GM23338 (cell line): Measurements from ENCODE around the gene YJEFN3.

Source experiments
- JUNB ChIP-seq: IDR thresholded peaks from one replicate; pipeline ENCODE4 v1.6.1; 2016; ENCODE audit warnings: antibody characterized with exemption; ENCODE audit not compliant: unreplicated experiment
- TF ChIP-seq, protein P1 (sequence below), 2 experiments: fragments of 200-600 bp in 1 of 2; sonication (generic) in 1 of 2; conservative IDR thresholded peaks; 2 replicates each; pipeline versions ENCODE4 v1.5.1 to v1.6.1; 2016 to 2017; ENCODE audit warnings: antibody characterized with exemption in 2 of 2, low read depth in 2 of 2, mild to moderate bottlenecking in 2 of 2, moderate library complexity in 1 of 2
- TF ChIP-seq, protein P2 (sequence below): IDR thresholded peaks from one replicate; pipeline ENCODE4 v1.6.1; 2018; ENCODE audit warnings: antibody characterized with exemption; ENCODE audit not compliant: unreplicated experiment
- TF ChIP-seq, protein P3 (sequence below): IDR thresholded peaks from 2 replicates; pipeline ENCODE4 v1.6.1; 2016; ENCODE audit warnings: antibody characterized with exemption
- TF ChIP-seq, protein P4 (sequence below): fragments of 250-450 bp; sonication (Bioruptor Pico); IDR thresholded peaks from 2 replicates; pipeline ENCODE4 v1.5.0; 2020; ENCODE audit warnings: mild to moderate bottlenecking, moderate library complexity

DNA sequence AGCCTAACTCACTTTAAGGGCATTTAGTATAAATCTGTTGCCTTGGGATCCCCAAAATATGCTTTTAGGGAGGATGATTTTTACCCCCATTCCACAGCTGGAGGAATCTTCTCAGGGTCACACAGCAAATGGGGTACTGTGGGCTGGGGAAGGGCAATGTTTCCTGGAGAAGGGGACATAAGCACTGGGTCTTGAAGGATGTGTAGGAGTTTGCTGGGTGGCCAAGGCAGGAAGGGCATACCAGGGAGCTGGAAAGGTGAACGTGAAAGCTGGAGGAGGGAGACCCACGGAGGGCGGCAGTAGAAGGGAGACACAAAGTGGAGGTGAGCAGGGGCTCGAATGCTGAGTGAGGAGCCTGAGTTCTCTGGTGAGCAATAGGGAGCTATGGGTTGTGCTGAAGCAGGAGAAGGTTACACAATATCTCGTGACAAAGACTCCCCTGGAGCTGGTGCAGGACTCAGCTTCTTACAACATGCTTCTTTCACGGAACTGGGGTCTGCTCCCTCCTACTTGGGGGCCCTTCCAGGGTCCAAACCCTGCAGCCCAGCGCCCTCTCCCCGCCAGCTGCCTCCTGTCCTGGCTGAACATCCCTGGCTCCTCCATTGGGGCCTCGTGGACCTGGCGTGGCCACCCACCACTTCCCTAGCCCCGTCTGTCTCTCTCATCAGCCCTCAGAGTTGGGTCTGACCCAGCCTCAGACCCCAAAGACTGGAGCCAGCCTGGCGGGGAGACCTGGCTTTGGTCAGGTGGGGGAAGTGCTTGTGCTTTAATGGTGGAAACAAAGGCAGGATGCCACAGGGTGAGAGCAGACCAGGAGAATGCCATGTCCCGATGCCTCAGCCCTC is 20.4 kb downstream of the YJEFN3 start:
- TF ChIP-seq, protein P1, sequence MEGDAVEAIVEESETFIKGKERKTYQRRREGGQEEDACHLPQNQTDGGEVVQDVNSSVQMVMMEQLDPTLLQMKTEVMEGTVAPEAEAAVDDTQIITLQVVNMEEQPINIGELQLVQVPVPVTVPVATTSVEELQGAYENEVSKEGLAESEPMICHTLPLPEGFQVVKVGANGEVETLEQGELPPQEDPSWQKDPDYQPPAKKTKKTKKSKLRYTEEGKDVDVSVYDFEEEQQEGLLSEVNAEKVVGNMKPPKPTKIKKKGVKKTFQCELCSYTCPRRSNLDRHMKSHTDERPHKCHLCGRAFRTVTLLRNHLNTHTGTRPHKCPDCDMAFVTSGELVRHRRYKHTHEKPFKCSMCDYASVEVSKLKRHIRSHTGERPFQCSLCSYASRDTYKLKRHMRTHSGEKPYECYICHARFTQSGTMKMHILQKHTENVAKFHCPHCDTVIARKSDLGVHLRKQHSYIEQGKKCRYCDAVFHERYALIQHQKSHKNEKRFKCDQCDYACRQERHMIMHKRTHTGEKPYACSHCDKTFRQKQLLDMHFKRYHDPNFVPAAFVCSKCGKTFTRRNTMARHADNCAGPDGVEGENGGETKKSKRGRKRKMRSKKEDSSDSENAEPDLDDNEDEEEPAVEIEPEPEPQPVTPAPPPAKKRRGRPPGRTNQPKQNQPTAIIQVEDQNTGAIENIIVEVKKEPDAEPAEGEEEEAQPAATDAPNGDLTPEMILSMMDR (conservative IDR thresholded peaks at IDR 0.05; ENCODE audit: low read depth in 2 of 2): no peak
- TF ChIP-seq, protein P2, sequence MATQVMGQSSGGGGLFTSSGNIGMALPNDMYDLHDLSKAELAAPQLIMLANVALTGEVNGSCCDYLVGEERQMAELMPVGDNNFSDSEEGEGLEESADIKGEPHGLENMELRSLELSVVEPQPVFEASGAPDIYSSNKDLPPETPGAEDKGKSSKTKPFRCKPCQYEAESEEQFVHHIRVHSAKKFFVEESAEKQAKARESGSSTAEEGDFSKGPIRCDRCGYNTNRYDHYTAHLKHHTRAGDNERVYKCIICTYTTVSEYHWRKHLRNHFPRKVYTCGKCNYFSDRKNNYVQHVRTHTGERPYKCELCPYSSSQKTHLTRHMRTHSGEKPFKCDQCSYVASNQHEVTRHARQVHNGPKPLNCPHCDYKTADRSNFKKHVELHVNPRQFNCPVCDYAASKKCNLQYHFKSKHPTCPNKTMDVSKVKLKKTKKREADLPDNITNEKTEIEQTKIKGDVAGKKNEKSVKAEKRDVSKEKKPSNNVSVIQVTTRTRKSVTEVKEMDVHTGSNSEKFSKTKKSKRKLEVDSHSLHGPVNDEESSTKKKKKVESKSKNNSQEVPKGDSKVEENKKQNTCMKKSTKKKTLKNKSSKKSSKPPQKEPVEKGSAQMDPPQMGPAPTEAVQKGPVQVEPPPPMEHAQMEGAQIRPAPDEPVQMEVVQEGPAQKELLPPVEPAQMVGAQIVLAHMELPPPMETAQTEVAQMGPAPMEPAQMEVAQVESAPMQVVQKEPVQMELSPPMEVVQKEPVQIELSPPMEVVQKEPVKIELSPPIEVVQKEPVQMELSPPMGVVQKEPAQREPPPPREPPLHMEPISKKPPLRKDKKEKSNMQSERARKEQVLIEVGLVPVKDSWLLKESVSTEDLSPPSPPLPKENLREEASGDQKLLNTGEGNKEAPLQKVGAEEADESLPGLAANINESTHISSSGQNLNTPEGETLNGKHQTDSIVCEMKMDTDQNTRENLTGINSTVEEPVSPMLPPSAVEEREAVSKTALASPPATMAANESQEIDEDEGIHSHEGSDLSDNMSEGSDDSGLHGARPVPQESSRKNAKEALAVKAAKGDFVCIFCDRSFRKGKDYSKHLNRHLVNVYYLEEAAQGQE: no peak
- TF ChIP-seq JUNB: no peak
- TF ChIP-seq, protein P3, sequence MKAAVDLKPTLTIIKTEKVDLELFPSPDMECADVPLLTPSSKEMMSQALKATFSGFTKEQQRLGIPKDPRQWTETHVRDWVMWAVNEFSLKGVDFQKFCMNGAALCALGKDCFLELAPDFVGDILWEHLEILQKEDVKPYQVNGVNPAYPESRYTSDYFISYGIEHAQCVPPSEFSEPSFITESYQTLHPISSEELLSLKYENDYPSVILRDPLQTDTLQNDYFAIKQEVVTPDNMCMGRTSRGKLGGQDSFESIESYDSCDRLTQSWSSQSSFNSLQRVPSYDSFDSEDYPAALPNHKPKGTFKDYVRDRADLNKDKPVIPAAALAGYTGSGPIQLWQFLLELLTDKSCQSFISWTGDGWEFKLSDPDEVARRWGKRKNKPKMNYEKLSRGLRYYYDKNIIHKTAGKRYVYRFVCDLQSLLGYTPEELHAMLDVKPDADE: no peak
- TF ChIP-seq, protein P4, sequence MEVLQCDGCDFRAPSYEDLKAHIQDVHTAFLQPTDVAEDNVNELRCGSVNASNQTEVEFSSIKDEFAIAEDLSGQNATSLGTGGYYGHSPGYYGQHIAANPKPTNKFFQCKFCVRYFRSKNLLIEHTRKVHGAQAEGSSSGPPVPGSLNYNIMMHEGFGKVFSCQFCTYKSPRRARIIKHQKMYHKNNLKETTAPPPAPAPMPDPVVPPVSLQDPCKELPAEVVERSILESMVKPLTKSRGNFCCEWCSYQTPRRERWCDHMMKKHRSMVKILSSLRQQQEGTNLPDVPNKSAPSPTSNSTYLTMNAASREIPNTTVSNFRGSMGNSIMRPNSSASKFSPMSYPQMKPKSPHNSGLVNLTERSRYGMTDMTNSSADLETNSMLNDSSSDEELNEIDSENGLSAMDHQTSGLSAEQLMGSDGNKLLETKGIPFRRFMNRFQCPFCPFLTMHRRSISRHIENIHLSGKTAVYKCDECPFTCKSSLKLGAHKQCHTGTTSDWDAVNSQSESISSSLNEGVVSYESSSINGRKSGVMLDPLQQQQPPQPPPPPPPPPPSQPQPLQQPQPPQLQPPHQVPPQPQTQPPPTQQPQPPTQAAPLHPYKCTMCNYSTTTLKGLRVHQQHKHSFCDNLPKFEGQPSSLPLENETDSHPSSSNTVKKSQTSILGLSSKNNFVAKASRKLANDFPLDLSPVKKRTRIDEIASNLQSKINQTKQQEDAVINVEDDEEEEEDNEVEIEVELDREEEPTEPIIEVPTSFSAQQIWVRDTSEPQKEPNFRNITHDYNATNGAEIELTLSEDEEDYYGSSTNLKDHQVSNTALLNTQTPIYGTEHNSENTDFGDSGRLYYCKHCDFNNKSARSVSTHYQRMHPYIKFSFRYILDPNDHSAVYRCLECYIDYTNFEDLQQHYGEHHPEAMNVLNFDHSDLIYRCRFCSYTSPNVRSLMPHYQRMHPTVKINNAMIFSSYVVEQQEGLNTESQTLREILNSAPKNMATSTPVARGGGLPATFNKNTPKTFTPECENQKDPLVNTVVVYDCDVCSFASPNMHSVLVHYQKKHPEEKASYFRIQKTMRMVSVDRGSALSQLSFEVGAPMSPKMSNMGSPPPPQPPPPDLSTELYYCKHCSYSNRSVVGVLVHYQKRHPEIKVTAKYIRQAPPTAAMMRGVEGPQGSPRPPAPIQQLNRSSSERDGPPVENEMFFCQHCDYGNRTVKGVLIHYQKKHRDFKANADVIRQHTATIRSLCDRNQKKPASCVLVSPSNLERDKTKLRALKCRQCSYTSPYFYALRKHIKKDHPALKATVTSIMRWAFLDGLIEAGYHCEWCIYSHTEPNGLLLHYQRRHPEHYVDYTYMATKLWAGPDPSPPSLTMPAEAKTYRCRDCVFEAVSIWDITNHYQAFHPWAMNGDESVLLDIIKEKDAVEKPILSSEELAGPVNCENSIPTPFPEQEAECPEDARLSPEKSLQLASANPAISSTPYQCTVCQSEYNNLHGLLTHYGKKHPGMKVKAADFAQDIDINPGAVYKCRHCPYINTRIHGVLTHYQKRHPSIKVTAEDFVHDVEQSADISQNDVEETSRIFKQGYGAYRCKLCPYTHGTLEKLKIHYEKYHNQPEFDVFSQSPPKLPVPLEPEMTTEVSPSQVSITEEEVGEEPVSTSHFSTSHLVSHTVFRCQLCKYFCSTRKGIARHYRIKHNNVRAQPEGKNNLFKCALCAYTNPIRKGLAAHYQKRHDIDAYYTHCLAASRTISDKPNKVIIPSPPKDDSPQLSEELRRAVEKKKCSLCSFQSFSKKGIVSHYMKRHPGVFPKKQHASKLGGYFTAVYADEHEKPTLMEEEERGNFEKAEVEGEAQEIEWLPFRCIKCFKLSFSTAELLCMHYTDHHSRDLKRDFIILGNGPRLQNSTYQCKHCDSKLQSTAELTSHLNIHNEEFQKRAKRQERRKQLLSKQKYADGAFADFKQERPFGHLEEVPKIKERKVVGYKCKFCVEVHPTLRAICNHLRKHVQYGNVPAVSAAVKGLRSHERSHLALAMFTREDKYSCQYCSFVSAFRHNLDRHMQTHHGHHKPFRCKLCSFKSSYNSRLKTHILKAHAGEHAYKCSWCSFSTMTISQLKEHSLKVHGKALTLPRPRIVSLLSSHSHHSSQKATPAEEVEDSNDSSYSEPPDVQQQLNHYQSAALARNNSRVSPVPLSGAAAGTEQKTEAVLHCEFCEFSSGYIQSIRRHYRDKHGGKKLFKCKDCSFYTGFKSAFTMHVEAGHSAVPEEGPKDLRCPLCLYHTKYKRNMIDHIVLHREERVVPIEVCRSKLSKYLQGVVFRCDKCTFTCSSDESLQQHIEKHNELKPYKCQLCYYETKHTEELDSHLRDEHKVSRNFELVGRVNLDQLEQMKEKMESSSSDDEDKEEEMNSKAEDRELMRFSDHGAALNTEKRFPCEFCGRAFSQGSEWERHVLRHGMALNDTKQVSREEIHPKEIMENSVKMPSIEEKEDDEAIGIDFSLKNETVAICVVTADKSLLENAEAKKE (CRISPR knock-in tag): no peak
